M059J (cell line): ENCODE data around the gene TBXA2R. TPM values are rescaled to one million over a fixed set of nuclear protein-coding genes. Genes with fewer than 3 reads are reported as not detected.

ENCODE experiments used
- DNase-seq: peaks from one replicate; pipeline ENCODE4 v3.0.0-alpha.2; 2012; ENCODE audit warnings: low read depth
- total RNA-seq: library from RNA; depleted of rRNA; stranded (reverse); fragments of >200 nt; shearing (Covaris generic); gene quantifications from 2 replicates; pipeline ENCODE4 v1.2.3, GENCODE V29; 2014

TBXA2R gene
- total RNA-seq, 1 experiment from 2014 or later = 0.59 TPM

- no peak for DNase-seq
These were observed 12.9 kb upstream of the TBXA2R start for GRCh38 chr19:3619631-3620012.

GRCh38 chr19:3618811-3619630, 12.3 kb upstream of the TBXA2R start:
- no peak for DNase-seq

DNA sequence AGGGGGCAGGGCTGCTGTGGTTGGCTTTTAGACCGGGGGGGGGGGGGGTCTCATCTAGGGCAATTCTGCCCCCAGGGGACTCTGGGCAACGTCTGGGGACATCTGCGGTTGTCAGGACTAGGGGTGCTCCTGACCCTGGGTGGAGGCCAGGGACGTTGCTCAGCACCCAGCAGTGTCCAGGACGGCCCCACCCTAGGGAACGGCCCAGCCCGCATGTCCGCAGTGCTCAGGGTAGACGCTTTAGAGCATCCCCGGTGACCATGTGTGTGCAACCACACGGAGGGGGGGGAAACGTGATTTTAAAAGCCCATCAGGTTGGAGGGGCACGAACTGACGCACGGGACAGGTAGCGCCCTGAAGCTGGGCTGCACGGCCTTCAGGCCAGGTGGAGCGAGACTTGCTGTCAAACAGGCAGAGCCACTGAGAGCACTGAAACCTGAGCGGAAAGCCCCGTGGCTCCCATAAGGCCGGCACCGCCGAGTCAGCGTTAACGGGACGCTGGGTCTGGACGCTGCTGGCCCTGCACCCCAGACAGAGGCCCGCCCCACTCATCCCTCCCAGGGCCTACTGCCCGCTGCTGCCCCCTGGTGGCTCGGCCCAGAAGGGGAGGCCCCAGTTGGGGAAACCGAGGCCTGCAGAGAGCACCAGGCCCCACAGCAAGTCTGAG, 11.6 kb upstream of the TBXA2R start:
- no peak for DNase-seq

GRCh38 chr19:3617463-3617862, 10.8 kb upstream of the TBXA2R start:
- no peak for DNase-seq

DNA sequence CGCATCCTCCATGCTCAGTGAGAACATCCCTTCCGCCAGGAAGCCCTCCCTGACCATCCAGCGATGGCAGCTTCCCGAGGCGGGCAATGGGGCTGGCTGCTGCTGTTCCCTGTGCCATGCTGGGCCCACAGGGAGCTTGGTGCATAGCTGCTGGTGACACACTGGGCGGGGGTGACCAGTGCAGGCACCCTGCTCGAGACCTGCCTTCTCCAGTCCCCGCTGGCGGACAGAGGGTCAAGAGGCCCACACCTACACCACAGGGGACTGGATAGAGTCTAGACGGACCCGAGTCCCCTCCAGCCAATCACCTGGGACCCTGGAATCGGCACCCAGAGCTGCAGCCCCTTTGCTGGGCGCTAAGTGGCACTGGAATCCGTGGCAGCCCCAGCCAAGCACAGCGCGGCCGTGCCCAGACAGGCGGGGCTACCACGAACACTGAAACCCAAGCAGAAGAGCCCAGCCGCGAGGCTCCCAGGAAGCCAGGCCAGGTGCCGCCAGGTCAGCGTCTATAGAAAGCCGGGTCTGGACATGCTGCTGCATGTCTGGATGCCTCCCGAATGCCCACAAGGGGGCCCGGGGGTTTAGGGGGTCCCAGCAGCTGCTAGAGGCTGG, 9.0 kb upstream of the TBXA2R start:
- no peak for DNase-seq

- DNase-seq = no peak
These were observed 8.3 kb upstream of the TBXA2R start for GRCh38 chr19:3614858-3615505.

DNA sequence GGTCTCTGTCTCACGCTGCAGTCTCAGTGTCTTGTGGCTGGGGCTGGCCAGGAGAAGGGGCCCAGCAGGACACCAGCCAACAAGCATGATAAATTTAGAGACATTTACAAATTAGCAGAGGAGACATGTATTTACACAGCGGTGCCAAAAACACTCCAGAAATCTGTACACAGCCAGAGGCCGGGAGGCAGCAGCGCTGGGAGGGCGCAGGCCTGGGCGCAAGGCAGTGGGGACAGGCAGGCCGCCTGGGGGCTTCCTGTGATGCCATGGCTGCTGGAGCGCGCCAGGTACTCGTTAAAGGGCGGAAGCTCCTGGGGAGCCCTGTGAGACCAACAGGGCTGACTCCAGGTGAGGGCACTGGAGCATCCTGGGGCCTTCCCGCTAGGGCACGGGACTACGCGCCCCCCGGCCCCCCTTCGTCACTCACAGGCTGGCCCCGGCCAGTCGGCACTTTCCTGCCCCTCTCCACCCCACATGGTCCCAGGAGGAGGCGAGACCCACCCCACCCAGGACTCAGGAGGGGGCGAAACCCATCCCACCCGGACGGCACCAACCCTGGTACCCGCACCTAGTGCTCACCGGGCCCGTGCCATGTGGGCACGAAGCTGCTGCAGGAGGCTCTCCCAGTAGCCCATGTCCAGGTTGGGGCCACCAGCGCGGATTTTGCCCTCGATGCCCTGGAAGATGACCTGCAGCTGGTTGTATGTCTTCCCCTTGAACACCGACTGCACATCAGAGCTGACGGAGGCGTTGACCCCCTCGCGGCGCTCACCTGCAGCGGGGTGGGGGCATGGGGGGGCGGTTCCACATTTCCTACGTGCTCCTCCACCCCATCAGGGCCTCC, 7.4 kb upstream of the TBXA2R start:
- DNase-seq = no peak

DNA sequence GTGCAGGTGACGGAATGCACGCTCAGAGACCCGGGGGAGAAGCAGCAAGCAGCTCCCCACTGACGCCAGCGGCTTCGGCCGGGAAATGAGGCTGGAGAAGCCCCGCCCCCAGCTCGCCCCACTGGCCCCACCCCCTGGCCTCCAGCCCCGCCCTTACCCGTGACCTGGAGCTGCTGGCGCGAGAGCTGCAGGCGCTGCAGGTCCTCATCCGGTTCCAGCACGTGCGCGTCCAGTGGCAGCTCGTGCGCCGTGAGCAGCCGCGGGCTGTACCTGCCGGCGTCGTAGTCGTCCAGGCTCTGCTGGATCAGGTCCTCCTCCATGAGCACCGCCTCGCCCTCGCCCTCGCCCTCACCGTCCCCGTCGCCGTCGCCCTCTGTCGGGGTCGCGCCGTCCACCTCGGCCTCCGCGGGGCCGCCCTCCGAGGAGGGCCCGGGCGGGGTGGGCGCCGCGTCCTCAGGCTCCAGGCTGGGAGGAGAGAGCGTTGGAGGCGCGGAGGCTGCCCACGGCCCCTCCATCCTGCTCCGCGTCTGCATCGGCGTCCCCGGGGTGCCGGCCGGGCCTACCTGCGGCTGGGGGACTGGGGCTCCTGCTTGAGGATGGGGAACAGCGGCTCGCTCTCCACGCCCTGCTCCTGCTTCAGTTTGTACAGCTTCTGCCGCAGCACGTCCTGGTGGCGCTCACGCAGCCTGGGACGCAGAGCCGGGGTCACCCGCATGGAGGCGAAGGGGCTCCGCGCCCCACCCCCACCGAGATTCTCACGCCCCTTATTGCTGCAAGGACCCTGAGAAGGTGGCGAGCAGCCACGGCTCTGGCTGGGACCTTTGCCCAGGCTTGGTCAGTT, 6.4 kb upstream of the TBXA2R start:
- no peak for DNase-seq

- DNase-seq = no peak
These were observed 5.7 kb upstream of the TBXA2R start for GRCh38 chr19:3612330-3612729.

DNA sequence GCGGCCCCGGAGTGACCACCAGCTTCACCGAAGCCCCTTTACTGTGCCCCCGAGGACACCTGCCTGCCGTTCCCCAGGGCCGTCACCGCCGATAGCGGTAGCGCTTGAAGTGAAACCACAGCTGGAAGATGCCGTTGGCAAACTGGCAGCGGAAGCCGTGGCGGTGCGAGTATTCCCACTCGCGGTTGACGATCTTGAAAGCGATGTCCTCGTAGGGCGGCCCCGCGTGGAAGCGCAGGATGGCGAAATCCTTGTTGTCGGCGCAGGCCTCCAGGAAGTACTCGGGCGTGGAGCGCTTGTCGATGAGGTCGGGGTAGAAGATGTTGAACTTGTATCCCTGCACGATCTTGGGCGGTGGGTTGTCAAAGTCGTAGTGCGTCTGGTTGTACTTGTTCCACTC, 5.2 kb upstream of the TBXA2R start:
- DNase-seq = no peak

DNA sequence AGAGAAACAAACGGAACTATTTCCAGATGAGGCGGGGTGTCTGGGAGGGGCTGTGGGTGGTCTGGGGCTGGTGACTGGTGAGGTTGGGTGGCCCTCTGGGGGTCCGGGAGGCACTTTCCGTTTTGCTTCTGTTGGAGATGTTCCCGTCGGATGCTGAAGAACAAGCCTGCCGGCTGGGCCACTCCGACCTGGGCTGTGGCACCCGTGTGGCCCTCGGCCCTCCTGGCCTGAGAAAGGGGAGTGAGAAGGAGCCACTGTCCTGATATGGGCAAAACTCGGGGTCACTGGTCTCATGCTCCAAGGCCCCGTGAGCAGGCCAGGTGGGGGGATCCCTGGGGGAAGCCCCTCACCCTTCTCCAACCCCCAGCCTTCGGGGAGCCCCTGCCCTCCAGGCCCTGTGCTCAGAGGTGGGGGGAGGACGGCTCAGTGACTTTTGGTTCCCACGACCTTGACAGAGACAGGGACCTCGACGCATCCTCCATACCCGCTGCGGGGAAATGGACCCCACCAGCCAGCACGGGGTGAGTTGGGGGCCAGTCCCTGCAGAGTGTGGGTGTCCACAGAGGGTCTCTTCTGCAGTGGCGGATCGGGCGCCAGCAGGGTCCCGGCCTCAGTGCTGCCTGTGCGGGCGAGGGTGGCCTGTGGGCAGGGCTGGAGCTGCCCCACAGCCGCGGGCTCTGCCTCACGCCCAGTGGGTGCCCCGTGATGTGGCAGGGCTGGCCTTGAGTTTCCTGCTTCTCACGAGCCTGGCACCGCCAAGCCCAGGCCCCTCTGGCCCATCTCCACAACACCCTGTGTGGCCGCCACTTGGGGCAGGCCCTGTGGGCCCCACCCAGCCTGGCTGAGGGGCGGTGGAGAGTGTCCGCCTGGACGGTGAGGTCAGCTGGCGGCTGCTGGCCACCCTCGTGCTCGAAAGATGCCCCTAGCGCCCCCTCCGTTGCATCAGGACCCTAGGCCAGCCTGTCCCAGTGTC, 4.4 kb upstream of the TBXA2R start:
- DNase-seq = no peak

GRCh38 chr19:3609779-3610719, 3.4 kb upstream of the TBXA2R start:
- DNase-seq = peak; percentile 36

GRCh38 chr19:3608750-3609322, 2.2 kb upstream of the TBXA2R start:
- no peak for DNase-seq

GRCh38 chr19:3608079-3608641, 1.5 kb upstream of the TBXA2R start:
- no peak for DNase-seq

DNA sequence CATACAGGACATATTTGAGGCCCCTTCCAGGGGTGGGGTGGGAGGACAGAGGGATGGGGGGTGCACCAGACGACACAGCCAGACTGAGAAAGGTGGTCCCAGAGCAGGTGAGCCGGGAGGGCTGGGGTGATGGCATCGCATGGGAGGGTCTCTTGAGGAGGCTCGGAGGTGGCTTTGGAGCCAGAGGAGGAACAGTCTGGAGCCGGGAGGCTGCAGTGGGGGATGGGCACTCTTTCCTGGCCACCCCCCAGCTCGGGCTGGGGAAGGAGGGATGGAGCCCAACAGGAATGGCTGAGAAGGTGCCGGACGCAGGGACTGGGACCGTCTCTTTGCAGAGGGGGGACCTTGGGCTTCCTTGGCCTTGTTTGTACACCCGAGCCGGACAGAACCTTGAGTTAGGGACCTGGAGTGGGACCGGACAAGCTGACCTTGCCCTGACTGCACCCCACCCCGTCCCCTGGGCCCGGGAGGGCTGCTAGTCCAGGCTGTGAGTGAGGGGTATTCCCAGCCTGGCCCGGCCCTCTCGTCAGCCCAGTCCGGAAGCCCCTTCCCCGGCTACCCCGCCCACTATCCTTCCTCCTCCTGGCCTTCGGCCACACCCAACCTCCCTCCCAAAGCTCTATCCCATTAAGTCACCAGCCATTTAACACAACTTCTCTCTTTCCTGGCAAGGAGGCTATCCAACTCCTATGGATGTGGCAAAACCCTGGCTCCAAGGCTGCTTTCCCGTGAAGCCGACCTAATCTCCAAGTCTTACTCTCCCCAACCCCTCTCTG, 816 bp upstream of the TBXA2R start:
- peak; percentile 25 for DNase-seq

DNA sequence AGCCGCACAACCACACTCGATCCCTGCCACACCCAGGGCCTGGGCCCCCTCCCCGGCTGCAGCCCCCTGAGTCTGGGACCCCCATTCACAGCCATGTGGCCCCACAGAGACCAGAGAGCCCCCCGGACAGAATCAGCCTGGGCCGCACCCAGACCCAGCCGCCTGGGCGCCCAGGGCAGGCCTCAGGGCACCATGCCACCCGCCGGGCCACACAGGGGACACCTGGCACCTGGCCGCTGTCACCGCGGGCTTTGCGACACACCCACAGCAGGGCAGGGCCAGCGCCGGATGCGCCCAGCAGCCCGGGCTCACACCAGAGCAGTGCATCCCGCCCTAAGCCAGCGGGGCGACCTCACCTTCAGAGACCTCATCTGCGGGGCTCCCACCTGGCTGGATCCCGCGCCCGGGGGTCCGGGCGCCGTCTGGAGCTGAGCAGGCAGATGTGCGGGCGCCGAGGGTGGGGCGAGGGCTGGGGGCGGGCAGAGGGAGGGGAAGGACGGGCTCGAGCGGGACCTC, 443 bp downstream of the TBXA2R start:
- peak; percentile 27 for DNase-seq

- DNase-seq = no peak
These were observed 905 bp downstream of the TBXA2R start for GRCh38 chr19:3605770-3606169.
